CD4-positive, alpha-beta T cell treated with Interleukin-17A for 4 hours (primary cell): Measurements from ENCODE around the gene C6orf47.

ENCODE experiments used
- DNase-seq: peaks from one replicate; pipeline ENCODE4 v3.0.0-alpha.2; 2020; ENCODE audit warnings: mixed read lengths

Gene C6orf47

DNA sequence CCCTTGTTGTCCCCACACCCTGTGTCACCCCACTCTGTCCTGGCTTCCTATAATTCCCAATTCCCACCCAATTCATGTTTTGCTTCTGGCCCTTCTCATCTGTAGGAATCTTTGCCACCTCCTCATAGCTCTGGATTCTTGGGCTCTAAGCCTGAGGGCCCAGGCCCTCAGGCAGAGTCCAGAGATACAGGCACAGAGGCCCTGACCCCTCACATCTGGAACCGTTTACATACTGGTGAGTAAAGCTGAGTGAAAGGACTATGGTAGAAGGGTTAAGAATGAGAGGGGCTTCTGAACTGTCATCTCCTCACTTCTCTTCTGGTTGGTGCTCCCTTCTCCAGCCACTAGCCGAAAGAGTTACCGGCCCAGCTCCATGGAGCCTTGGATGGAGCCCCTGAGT is 26.4 kb downstream of the C6orf47 start:
- DNase-seq, result no peak

- DNase-seq, result no peak
Observed at GRCh38 chr6:31633447-31633846, 27.1 kb downstream of the C6orf47 start.

DNA sequence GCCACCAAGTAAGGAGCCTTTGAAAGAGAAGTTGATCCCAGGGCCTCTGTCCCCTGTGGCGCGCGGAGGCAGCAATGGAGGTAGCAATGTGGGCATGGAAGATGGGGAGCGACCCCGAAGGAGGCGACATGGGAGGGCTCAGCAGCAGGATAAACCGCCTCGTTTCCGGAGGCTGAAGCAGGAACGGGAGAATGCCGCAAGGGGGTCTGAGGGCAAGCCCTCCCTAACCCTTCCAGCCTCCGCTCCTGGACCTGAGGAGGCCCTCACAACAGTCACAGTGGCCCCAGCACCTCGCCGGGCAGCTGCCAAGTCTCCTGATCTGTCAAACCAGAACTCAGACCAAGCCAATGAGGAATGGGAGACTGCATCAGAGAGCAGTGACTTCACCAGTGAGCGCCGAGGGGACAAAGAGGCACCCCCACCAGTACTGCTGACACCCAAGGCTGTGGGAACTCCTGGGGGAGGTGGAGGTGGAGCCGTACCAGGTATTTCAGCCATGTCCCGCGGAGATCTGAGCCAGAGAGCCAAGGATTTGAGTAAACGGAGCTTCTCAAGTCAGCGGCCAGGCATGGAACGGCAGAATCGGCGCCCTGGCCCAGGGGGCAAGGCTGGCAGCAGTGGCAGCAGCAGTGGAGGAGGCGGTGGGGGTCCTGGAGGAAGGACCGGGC is 28.2 kb downstream of the C6orf47 start:
- DNase-seq, result no peak

DNA sequence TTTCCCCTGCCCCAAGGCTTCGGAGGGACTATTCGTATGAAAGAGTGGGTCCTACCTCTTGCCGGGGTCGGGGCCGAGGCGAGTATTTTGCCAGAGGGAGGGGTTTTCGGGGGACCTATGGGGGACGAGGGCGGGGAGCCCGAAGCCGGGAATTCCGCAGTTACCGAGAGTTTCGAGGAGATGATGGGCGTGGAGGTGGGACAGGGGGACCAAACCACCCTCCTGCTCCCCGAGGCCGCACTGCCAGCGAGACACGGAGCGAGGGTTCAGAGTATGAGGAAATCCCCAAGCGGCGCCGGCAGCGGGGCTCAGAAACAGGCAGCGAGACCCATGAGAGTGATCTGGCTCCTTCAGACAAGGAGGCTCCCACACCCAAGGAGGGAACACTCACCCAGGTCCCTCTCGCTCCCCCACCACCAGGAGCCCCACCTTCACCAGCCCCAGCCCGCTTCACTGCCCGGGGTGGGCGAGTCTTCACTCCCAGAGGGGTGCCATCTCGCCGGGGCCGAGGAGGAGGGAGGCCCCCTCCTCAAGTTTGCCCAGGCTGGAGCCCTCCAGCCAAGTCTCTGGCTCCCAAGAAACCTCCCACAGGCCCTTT is 28.8 kb downstream of the C6orf47 start:
- DNase-seq, result no peak

GRCh38 chr6:31631209-31631608 is 29.4 kb downstream of the C6orf47 start:
- no peak for DNase-seq

GRCh38 chr6:31630177-31630934 is 30.2 kb downstream of the C6orf47 start:
- DNase-seq, result no peak

GRCh38 chr6:31629014-31629413 is 31.6 kb downstream of the C6orf47 start:
- DNase-seq, result no peak

DNA sequence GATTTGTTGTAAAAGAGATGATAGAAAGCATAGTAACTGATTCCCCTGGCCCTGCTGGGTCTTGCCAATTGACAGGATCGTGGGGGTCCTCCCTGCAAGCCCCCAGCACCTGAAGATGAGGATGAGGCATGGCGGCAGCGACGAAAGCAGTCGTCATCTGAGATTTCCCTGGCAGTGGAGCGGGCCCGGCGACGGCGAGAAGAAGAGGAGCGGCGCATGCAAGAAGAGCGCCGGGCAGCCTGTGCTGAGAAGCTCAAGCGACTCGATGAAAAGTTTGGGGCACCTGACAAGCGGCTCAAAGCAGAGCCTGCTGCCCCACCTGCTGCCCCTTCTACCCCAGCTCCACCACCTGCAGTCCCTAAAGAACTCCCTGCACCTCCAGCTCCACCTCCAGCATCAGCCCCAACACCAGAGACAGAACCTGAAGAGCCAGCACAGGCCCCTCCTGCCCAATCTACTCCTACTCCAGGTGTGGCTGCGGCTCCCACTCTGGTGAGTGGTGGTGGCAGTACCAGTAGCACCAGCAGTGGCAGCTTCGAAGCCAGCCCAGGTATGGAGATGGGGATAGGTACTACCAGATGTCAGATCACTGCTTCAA is 32.8 kb downstream of the C6orf47 start:
- no peak for DNase-seq

- no peak for DNase-seq
Observed at GRCh38 chr6:31626952-31627351, 33.6 kb downstream of the C6orf47 start.

GRCh38 chr6:31624070-31624469 is 36.5 kb downstream of the C6orf47 start:
- no peak for DNase-seq

GRCh38 chr6:31622684-31623091 is 37.9 kb downstream of the C6orf47 start:
- no peak for DNase-seq

DNA sequence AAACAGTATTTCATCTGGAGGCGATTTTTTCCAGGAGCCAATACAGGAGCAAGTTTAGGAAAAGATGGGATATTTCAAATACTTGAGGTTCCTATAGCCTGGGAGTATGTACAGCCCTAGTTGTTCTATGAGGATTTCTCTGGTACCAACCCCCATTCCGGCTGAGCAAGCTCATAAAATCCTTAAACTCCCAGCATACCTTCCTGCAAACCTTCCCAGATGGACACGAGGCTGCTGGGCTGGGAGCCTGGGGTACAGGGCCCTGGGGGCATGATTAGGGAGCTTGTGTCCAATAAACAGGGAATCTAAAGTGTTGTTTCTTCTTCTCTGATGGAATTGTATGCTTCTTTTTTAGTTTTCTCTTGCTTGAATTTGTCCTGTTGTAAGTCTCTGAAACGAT is 38.6 kb downstream of the C6orf47 start:
- no peak for DNase-seq

- no peak for DNase-seq
Observed at GRCh38 chr6:31621320-31621939, 39.1 kb downstream of the C6orf47 start.

DNA sequence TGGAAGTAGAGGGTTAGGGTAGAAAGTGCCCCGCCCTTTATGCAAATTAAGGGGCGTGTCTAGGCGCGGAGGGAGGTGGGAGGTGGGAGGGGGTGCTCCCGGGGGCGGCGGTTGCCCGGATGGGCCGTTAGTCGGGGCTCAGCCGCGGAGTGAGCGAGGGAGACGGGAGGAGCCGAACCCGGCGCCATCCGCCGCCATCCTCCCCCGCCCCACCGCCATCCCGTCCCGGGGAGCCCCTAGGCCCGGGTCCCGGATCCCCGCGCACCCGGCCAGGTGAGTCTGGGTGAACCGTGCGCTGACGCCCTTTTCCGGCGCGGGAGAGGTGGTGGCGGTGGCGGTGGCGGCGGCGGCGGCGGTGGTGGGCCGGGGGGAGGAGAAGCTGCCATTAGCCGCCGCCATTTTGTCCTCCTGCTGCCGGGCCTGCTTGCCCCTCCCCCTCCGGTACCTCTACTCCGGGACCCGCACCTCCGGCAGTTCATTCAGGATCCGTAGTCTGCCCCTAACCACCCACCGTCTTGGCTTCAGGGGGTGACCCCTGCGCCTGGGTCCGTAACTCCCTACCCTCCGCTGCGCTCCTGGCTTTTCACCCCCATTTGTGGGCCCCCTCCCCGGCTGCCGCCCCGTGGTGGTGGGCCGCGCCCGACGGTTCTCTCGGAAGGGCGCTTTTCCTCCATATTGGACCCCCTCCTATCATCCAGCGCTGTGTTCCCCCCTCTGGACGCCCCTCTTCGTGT is 39.8 kb downstream of the C6orf47 start, which contains the start of gene PRRC2A:
Gene PRRC2A (plus strand): TSS at position 130 of the 734 bp plus-strand sequence. CDS start 2,075 bp downstream, outside the sequence.
- DNase-seq, result peak; percentile 83

DNA sequence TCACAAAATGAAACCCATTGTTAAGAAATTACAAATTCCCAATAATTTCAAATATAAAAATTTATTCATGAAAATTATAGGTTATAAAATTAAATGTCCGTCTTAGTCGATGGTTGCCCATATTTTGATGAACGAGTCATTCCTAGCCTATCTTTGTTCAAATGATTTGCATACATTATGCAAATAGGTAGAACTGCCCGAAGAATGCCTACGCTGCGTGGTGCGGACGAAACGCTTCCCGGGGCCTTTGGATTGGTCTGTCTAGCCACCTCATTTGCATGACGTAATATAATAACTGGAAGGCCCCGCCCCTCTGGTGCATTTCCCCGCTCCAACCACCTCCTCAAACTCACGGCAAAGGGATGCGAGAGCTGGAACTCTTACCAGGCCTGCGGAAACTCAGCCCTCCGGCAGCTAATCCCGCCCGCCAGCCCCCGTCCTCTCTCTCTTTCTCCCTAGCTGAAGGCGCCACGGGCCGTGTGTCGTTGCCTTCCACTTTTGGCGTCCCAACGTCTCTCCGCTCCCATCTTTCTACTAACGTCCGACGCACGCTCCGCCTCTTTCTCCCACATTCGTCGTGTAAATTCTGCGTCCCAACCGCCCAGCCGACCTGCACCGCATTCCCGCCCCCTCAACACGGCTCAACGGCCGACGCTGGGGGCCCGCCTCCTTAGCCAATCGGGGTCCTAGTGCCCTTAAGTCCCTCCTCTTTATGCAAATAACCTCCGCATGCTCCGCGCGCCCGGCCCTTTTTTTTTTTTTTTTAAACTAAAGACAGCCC is 40.6 kb downstream of the C6orf47 start:
- DNase-seq, result peak; percentile 98

DNA sequence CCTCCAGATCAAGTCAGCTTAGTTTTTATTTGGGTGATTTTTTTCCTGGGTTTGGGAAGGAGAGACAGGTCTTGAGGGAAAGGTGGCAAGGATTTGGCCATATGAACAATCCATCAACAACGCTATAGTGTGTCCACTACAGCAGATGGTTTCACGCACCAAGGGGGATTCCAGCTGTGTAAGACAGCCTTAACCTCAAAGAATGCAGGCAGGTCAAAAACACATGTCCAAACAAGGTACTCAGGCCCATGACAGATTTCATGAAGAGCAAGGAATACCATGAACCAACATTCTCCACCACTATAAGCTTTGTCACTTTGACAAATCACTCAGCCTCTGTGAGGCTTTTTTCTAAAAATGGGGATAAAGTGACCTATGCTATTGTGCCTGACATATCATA is 43.6 kb downstream of the C6orf47 start:
- no peak for DNase-seq

DNA sequence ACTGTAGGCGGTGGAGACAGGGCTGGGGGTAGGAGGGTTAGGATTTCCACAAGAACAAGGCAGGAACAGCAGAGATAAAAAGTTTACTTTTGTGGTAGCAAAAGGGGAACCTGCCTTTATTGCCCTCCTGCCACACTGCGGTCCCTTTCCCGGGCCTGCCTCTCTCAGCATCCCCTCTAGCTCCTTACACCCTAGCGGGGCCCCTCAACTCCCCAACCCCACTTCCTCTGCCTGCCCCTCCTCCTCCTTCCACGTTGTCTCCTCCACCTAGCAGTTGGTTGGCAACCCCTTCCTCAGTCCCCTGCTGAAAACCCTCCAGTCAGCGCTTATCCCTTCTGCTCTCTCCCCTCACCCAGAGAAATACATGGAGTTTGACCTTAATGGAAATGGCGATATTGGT is 44.8 kb downstream of the C6orf47 start:
- DNase-seq, result peak; percentile 66

DNA sequence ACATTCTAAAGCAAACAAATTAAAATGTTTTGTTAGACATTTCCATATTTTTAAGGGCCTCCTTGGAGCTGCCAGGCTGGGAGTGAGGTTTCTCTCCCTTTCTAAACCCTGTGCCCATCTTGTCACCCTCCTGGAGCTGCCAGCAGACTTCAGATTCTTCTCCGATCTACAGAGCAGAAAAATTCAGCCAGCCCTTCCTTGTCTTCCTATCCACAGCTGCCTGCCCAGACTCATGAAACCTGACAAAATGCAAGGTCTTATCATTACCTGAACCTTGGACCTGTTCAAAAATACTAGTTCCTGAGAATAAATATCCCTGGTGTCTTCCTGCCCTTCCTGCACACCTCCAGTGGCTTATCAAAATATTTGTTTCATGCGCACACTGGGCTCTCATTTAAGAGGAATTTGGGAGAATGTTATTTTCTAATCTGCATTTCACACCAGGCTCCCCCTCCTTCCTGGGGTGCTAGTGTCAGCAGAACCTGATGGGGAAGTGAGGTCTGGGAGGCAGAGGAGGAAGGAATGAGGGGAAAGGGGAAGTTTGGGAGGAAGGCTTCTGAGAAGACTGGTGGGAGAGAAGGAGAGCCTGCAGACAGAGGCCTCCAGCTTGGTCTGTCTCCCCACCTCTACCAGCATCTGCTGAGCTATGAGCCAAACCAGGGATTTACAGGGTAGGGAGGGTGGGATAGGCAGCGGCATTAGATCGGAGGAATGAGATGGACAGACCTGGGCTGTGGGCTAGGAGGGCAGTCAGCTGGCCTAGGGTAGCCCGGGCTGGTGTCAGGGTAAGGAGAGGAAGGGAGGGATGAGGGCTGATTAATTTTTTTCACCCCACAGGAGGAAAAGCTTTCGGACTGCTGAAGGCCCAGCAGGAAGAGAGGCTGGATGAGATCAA is 45.6 kb downstream of the C6orf47 start, which contains the start of gene AIF1:
Gene AIF1 (plus strand): TSS at position 551 of the 895 bp plus-strand sequence. CDS start 96 bp downstream, at position 647.
- no peak for DNase-seq

GRCh38 chr6:31614075-31614619 is 46.4 kb downstream of the C6orf47 start:
- DNase-seq, result no peak

DNA sequence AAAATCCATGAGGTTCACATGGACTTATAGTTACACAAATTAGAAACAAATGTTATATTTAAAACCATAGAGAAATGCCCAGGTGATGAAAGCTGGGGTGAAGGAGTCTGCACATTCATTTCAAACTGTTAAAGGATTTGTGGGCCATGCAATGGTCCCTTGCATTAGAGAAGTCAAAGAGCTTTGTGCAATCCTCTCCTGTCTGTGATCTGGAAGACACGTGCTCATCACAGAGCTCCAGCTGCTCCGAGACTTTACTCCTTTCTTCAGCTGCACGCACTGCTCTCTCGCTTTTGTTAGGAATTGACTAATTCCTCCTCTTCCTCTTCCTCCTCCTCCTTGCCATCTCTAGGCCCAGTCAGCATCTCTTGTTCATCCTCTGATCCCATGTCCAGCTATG is 49.6 kb downstream of the C6orf47 start:
- no peak for DNase-seq
